Measurements from ENCODE around the gene CLN6.
"Not testable (repeated sequence)": the region's sequence is repeated elsewhere in the genome, so short reads cannot be mapped to it uniquely, and the experiment has no call there.

Gene CLN6

DNA sequence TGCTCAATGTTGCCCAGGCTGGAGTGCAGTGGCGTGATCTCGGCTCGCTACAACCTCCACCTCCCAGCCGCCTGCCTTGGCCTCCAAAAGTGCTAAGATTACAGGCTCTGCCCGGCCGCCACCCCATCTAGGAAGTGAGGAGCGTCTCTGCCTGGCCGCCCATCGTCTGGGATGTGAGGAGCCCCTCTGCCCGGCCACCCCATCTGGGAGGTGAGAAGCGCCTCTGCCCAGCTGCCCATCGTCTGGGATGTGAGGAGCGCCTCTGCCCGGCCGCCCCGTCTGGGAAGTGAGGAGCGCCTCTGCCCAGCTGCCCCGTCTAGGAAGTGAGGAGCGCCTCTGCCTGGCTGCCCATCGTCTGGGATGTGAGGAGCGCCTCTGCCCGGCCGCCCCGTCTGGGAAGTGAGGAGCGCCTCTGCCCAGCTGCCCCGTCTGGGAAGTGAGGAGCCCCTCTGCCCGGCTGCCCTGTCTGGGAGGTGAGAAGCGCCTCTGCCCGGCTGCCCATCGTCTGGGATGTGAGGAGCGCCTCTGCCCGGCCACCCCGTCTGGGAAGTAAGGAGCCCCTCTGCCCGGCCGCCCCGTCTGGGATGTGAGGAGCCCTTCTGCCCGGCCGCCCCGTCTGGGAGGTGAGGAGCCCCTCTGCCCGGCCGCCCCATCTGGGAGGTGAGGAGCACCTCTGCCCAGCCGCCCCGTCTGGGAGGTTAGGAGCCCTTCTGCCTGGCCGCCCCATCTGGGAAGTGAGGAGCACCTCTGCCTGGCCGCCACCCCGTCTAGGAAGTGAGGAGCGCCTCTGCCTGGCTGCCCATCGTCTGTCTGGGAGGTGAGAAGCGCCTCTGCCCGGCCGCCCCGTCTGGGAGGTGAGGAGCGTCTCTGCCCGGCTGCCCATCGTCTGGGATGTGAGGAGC, 7.7 kb downstream of the CLN6 start:
- DNase-seq: not testable (repeated sequence)

DNA sequence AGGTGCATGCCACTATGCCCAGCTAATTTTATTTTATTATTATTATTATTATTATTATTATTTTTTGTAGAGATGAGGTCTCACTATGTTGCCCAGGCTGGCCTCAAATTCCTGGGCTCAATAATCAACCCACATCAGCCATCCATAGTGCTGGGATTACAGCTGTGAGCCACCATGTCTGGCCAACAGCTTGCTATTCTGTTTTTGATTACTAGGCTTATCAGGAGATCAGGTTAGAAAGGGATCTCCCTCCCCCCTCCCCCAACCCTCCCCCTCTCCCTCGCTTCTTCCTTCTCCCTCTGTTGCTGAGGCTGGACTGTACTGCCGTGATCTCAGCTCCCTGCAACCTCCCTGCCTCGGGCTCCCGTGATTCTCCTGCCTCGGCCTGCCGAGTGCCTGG, 8.6 kb downstream of the CLN6 start:
- no peak for DNase-seq

DNA sequence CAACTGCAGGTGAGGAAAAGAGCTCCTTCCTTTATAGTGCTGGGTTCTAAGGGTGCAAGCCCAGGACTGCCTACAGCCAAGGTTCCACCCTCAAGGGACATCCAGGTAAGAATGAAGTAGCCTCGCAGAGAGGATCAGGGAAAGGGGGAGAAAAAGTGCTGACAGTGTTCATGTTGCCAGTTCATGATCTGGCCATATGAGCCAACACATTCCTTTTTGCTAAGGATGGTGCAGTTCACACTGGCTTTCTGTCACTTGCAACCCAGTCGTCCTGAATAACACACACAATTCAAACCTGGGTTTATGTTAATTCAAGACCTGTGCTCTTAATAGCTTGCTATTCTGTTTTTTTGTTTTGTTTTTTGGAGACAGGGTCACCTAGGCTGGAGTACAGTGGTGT, 9.0 kb downstream of the CLN6 start:
- DNase-seq: no peak

DNA sequence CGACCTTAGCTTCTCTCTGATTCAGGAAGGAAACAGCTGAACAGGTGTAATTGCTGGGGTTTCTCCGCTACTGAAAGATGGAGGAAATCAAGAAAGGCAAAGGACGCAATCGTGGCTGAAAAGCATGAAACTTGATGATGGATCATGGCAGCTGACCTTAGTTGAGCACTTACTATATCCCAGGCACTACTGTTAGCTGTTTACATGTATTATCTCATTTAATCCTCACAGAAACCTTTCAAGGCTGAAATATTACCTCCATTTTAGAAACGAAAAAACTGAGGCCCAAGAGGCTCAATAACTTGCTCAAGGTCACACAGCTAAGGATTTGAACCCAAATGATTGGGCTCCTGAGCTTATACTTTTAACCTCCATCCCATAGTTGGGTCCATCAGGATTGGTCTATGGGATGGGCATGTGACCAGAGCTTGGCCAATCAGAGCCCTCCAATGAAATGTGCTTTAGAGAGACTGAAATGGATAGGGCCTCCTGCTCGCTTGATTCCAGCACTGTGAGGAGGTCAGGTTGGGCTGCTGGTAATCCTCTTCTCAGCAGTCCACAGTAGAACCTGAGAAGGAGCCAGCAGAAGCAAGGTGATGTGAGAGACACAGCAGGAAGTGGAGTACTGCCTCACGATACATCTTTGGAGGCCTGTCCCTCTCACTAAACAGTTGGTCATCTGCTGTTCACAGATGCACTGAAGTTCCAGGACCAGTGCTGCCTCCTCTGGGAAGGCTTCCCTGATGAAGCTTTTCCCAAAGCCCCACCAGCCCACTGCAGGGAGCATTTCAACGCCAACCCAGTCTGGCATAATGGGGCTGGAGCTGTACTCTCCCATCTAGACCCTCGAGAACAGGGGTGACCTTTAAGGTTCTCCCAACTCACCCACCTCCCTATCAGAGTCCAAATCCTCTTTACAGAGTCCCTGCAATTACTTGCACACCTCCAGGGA, 10.4 kb downstream of the CLN6 start:
- DNase-seq: peak; percentile 33

DNA sequence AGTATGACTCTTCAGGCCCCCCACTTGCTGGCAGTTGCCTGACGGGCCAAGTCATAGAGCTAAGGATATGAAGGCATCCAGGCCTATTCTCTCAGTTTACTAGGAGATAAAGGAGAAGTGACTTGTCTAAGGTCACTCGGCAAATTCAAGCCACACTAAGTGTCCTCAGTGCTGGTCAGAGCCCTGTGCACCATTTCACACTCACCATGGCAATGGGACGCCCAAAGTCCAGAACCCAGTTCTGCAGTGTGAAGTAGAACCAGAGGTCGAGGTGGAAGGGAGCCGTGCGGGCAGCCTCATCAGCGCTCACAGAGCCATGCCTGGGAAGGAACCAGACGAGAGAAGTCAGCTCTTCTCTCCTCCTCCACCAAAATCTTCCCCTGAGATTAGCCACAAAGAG, 11.2 kb downstream of the CLN6 start:
- peak; percentile 26 for DNase-seq

DNA sequence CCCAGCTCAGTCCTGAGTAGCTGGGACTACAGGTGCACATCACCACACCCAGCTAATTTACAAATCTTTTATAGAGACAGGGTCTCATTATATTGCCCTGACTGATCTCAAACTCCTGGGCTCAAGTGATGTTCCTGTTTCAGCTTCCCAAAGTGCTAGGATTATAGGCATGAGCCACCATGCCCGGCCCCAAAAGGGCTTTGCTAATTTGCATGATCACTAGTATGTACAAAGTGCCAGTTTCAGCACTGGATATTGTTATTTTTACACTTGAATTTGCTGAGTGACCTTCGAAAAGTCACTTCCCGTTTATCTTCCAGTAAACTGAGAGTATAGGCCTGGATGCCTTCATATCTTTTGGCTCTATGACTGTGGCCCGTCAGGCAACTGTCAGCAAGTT, 12.2 kb downstream of the CLN6 start:
- no peak for DNase-seq

DNA sequence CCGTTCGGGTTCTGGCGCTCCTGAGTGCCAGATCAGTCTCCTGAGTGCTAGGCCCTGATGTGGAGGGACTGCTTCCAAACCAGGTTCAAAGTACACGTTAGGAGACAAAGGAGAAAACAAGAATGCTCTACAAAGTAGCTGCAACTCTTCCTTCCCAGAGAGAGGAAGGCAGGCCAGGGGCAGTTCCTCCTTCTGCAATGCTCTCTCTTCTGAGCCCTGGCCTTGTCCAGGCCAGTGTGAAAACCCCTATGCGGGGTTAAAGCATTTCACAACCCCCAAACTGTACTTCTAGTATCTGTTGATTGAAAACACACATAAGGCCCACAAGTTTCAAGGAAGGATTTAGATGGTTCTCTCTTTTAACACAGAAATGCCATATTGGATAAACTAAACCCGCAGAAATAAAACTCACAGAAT, 14.7 kb downstream of the CLN6 start:
- DNase-seq: no peak

DNA sequence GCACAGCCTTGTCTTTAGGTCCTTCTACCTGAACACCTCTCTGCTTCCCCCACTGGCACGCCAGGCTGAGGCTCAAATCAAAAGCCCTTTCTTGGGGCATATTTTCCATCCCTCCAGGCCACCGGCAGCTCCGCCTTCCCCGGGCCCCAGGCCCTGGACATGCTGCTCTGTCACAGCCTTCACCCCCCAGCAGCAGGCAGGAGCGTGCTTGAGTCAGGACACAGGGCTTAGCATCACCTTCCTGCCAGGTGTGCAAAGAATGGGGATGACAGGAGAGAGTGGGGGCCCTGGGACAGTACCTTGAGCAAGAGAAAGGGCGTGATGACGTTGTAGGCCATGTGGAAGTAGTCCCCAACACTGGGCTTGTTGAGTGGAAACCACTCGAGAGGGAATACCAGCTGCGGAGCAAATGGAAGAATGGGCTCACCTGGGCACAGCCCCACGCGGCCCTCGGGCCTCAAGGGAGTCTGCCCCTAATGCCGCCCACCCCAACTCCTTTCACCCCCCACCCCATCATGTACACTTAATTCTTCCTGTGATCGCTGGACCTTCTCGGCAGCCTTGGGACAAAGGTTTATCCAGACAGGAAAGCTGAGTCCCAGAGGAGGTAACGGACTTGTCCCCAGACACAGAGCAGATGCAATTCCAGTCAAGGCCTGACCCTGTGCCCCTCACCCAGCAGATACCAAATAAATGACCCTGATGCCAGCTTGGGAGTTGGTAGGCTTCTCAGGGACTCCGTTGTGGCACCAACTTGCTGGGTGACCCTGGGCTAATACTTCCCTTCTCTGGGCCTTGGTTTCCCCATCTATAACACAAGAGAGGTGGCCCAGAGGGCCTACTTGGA, 15.3 kb downstream of the CLN6 start:
- peak; percentile 42 for DNase-seq

DNA sequence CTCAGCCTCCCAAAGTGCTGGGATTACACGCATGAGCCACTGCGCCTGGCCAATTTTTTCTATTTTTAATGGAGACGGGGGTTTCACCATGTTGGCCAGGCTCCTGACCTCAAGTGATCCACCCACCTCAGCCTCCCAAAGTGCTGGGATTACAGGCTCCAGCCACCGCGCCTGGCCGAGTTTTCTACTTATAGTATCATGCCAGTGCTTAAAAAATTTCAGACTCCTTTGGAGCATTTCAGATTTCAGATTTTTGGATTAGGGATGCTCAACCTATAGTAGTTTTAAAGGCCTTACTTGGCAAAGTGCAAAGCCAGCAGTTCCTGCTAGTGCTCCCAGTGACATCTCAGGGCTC, 16.1 kb downstream of the CLN6 start:
- DNase-seq: peak; percentile 18

DNA sequence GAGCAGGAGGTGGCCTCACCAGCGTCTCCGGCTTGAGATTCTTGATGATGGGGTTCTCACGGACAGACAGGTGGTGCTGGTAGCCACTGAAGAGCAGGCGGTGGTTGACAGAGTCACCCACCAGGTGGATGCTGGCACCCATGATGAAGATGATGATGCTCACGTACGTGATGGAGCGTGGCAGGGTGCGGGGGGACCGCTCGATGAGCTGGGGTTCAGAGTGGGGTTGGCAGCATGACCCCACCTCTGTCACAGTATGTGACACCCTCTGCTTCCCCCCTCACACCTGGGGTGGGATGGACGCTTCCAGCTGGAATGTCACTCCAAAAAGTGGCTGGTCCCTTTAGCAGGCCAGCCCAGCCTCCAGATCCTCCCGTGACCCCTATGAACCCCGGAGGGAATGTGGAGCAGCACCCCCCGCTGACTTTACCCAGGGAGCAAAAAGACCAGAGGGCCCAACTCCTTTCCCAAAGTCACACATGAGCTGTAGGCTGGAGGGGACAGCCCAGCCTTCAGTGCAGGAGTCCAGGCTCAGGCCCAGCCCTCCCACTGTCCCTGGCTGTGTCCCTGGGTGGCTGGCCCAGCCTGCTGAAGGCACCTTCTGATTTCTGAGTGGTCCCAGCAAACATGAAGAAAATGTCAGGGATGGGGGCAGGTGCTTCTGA, 17.7 kb downstream of the CLN6 start:
- peak; percentile 45 for DNase-seq

DNA sequence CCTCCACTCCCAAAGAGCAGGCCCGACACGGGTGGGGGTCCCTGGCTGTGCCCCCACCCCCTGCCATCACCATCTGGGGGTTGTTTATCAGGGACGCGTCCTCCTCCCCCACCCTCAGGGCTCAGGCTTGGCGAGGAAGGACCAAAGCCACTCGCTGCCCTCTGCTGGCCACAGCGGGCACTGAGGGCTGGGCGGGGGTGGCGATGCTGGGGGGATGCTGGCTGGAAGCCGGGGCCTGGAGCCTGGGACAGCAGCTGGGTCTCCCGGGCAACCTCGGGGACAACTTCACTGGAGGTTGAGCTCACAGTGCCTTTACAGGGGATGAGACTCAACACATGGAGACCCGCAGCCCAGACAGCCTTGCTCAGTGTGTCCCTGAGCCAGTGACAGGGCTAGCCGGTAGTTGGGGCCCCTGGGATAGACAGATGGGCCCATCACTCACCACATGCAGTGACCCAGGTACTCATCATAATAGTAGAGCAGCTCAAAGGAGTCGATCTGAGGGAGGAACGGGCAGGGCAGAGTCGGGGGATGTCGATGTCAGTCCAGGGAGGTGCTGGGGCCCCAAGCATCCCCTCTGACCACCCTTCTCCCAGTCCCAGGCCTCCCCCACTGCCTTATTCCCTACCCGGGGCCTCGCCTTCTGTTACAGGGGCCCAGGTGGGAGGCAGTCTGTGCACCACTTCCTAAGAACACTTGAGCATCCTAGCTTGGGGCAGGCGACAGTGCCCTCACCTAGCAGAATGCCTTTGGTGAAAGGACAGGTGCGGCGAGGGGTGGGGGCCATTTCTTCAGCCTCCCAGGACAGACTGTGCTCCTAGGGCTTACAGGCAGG, 18.5 kb downstream of the CLN6 start:
- DNase-seq: peak; percentile 84

DNA sequence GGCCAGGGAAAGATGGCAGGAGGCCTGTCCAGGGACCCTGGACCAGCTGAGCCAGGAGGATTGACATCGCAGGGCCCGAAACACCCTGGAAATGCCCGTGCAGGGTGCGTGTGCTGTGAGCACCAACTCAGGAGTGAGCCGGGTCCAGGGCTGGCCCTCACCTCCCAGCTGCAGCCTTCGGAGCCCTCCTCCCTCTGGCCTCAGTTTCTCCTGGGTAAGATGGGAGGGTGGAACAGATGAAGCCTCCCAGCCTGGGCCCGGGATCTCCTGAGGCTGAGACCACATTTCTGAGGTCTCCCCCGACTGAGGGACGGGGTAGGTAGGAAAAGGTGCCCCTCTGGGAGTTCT, 19.1 kb downstream of the CLN6 start:
- DNase-seq: no peak

DNA sequence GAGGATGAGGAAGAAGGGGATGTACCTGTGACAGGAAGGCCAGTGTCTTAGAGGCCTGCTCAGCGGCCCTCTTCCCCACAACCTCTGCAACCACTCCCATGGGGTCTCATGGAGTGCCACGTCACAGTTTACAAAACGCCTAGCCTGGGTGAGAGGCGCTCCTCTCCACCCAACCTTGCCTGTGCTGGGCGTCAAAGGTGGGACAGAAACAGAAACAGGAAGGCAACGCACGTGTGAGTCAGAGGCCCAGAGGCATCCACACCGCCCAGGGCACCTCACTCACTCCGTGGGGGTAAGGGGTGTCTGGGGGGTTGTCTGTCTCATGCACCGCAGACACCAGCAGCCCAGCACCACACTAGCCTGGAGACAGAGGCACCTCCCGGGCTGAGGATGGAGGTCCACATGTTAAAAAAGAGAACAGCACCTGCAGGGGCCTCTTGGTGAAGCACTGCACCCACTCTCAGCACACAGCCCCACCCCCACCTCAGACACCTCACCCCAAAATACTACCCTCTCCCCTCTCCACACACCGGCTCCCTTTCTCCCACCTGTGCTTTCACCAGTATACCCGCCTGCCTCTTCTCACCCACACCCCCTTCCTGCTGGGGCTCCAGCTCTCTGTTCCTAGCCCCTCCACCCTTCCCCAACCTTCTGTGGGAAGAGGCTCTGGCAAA, 19.7 kb downstream of the CLN6 start:
- DNase-seq: no peak

DNA sequence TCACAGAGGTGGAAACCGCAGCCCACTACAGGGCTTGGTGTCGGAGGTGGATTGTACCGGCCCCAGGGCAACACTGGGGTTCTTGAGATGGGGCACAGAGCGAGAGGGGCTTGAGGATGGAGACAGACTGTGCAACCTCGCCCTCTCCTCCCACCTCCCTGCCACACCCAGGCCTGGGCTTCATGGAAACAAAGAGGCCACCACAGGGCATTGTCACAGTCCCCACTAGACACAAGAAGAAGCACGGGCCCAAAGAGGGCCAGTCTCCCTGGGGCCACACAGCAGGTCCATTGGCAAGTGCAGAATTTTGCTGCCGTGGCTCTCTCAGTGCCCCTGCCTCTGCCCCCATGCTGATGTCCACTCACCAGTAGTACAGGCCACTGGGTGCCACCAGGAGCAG, 20.3 kb downstream of the CLN6 start:
- no peak for DNase-seq

DNA sequence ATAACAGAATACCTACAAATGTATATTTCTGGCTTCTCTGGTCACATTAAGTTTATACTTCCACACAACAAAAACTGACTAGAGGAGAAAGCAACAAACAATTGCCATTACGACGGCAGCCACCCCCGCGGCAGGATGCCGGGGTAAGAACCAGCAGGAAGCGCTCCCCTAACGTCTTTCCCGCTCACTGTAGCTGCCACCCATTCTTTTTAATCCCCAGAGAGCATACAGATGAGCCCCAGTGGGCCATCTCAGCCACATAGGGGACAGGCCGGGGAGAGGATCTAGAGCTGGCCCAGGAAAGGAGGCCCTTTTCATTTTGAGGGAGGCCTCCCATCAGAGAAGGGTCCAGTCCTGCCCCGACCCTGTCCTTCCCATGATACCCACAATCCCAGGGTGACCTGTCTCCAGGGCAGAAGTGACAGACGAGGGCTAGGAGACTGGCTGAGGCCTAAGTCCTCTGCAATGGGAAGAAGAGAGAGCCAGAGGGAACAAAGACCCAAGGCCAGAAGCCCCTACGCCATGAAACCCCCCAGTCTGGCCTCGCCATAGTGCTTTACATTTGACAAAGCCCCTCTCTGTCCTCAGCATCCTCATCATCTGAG, 20.8 kb downstream of the CLN6 start:
- DNase-seq: peak; percentile 44

DNA sequence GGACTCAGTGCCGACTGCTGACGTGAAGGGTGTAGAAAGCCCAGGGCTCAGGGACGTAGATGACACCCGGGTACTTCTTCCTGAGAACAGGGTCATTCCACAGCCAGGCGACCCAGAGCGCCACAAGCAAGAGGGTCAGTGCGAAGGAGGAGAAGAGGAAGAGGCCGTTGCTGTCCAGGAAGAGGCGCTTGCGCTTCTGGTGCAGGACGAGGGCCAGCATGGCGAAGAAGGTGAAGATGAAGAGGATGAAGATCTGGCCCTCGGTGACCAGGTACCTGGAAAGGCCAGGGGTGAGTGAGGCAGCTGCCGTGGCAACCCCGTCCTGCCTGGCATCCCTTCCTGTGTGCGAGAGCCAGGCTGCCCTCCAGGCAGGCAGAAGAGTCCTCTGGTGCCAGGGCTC, 21.4 kb downstream of the CLN6 start:
- DNase-seq: peak; percentile 40

DNA sequence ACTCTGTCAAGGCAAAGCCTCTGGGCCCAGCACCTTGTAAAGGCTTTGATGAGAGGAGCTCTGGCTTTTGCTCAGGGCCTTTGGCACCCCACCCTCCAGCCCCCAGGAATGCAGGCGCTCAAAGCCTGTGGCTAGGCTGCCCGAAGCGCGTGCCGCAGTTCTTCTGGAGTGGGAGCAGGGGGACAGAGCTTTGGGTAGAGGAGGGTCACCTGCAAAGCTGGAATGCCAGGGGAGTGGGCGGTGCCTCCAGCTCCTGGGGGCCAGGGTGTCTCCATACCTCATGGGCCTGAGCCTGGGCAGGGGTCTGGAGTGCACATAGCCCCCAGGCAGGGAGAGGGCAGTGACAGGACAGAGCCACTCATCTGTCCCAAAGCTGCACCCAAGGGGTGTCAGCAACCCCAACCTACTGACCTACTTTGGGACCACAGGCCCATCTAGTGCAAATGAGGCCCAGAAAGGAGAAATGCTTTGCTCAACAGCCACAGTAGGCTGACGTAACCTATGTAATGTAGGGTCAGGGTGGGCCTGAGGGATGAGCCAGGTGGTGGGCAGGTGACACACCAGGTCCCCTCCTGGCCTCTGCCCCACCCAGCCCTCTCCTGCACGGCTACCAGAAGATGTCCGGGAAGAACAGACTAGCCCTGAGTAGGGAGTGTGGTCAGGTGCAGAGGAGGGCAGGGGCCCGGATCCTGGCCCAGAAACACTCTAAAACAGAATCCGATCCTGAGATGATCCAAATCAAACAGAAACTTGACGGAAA, 22.2 kb downstream of the CLN6 start:
- no peak for DNase-seq

DNA sequence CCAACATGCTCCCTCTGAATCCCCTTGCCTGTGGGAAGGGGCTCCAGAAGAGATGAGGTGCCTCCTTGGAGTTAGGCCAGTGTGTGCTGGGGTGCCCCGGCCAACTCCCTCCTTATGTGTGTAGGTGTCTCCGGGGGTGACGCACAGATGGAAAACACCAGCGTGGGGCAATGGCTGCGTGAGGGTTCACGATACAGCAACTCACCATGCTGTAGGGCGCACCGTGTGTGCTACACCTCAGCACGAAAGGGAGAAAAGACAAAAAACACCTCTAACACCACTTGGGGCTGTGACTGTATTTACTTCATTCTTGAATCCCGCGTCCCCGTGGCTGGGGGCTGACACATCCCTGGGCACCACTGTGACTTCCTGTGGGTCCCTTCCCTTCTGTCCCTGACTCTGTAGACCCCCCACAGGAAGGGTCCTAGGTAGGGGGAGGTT, 22.8 kb downstream of the CLN6 start:
- peak; percentile 46 for DNase-seq

DNA sequence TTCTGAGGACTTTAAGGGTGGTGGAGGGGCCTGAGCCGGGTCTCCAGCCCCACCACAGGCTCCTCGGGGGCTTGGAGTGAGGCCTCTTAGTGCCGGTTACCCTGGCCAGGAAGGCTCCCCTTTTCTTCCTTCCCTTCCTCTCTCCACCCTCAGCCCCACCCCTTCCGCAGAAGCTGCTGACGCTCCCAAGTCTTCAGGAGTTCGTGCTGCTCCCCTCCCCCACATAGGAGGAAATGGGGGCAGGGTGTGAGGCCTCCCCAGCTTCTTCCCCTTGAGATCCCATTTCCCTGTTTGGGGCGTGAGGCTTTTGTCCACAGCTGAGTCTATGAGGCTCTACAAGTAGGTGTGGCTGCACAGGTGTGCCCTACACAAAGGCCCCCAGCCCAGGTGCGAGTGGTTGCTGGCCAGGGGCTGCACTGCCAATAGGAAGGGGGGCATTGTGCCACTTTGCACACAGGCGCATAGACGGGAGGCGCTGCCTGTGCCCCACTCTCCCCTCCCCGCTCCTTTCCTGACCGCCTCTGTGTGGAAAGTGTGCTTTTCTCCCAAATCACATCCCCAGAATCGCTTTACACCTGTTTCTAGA, 23.5 kb downstream of the CLN6 start:
- peak; percentile 46 for DNase-seq
